Left colon (tissue), 2 donors: Measurements from ENCODE around the gene FZD2. TPM values are rescaled to one million over a fixed set of nuclear protein-coding genes. Genes with fewer than 3 reads are reported as not detected.
A peak's percentile ranks its signal among the peaks of the same experiment; 100 is the strongest.
"Not testable (repeated sequence)": the region's sequence is repeated elsewhere in the genome, so short reads cannot be mapped to it uniquely, and the experiment has no call there.

ENCODE experiments used
- ATAC-seq: fragments of 200-7000 bp; cut with Tn5 transposase; one replicate; pipeline ENCODE4 v1.9.1; 2020; ENCODE audit warnings: mild to moderate bottlenecking, moderate library complexity
- DNase-seq, 2 donors: peaks; one replicate each; pipeline ENCODE4 v3.0.0-alpha.2; 2020
- intact Hi-C, 2 donors: fragments of 100-400 bp; cut with DNase I in 1 of 2; cut with micrococcal nuclease in 1 of 2; formaldehyde crosslinking; loops; one replicate each; pipeline versions ENCODE4 v1.11.2 to v1.14.0; 2022; cut with DNase I, micrococcal nuclease
- long read RNA-seq: library from polyadenylated mRNA; unstranded; transcript quantifications from one replicate; pipeline ENCODE4 v2.0.0, GENCODE V29; 2021
- total RNA-seq, 2 donors: library from RNA; stranded (reverse); fragmentation: NEBNext Ultra II Directional; extraction: Animal tissue kit (Norgen Biotek cat#: 25700); gene quantifications; one replicate each; pipeline ENCODE4 v1.2.1, GENCODE V29; 2021
- donor health status: DM: no; HTN: no; CAD: no.
- donor health status: DM: yes; HTN: yes; CAD: no.

The FZD2 gene
- 1 to 10 TPM in 1 of 2 donors, under 1 TPM in 1; 0.31 to 1.6 TPM for total RNA-seq
- long read RNA-seq: 0 reads

- ATAC-seq (peak; percentile 70), DNase-seq (peak; percentile 69 to 85)
- intact Hi-C loops: no loop called here
Observed at GRCh38 chr17:44556832-44557606, at the start of gene FZD2. Gene FZD2 (plus strand): TSS chr17:44557484. CDS start chr17:44557689, 205 bp downstream.

- DNase-seq, intact Hi-C loops, ATAC-seq: not testable (repeated sequence)
Observed at GRCh38 chr17:44511241-44512134, 45.8 kb upstream of the FZD2 start.

DNA sequence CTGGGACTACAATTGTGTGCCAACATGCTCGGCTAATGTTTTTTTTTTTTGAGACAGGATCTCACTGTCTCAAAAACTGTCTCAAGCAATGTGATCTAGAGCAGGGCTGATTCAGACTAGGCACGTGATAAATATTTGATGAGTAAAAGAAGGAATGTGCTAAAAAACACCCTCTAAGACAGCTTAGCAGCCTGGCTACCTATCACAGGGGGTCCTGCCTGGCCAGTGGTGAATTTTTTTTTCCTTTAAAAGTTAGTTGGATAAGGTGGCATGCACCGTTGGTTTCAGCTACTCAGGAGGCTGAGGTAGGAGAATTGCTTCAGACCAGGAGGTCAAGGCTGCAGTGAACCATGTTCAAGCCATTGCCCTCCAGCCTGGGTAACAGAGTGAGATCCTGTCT lies 39.3 kb upstream of the FZD2 start:
- intact Hi-C loops: no loop called here
- no peak for DNase-seq
- ATAC-seq: no peak

DNA sequence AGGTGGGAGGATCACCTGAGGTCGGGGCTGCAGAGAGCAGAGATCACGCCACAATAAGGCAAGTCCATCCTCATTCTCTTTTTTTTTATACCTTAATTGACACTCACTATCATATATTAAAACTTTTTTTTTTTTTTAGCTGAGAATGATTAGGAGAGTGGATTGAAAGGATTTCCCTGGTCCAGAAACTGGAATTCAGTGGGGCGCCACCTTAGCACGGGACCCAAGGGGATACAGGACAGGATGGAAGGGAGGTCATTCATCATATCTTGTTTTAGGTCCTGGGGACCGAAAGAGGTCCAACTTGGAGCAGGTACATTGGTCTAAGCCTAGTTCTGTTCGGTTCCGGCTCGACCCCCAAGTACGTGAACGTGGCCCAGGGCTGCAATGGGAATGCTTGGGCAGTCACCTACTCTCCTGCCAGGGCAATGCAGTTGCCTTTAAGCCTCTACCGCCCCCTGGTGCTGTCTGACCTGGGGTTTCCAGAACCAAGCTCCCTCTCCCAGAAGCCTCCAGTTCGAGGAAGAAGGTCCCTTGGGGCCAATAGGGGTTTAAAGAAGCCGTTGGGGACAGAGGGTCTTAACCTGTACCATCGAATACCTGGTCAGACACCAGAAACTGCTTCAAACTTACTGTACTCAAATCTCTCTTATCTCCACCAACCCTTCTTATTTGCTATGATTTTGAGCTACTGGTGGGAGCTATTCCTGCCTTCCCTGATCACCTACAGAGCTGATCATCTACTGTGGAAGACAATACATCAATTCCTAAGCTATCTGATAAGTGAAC lies 34.2 kb upstream of the FZD2 start:
- intact Hi-C loops: no loop called here
- peak; percentile 46 to 83 for DNase-seq
- peak; percentile 85 for ATAC-seq

- intact Hi-C loops: no loop called here
- DNase-seq (no peak), ATAC-seq (no peak)
Observed at GRCh38 chr17:44523672-44523972, 33.7 kb upstream of the FZD2 start.

- ATAC-seq (no peak), DNase-seq (no peak)
- intact Hi-C loops: no loop called here
Observed at GRCh38 chr17:44527102-44527501, 30.2 kb upstream of the FZD2 start.

GRCh38 chr17:44527954-44528353 lies 29.3 kb upstream of the FZD2 start:
- DNase-seq (no peak), ATAC-seq (no peak)
- intact Hi-C loops: no loop called here

- intact Hi-C loops: loop anchor here in 1 of 2 donors (5.0 kb wide), 1 partner anchor 107 kb away; no protein-coding TSS in a partner anchor
- ATAC-seq (no peak), DNase-seq (no peak)
Observed at GRCh38 chr17:44529864-44530263, 27.4 kb upstream of the FZD2 start.

GRCh38 chr17:44530896-44531418 lies 26.3 kb upstream of the FZD2 start:
- DNase-seq: no peak
- no peak for ATAC-seq
- intact Hi-C loops: loop anchor here in 1 of 2 donors (5.0 kb wide), 1 partner anchor 106 kb away; no protein-coding TSS in a partner anchor

GRCh38 chr17:44533533-44534246 lies 23.6 kb upstream of the FZD2 start:
- ATAC-seq (peak; percentile 84), DNase-seq (peak; percentile 73 to 92)
- intact Hi-C loops: loop anchor here in 1 of 2 donors (5.0 kb wide), 1 partner anchor 104 kb away; no protein-coding TSS in a partner anchor

- ATAC-seq: no peak
- intact Hi-C loops: no loop called here
Observed at GRCh38 chr17:44536090-44536953, 21.0 kb upstream of the FZD2 start.

GRCh38 chr17:44537922-44538321 lies 19.4 kb upstream of the FZD2 start:
- ATAC-seq, intact Hi-C loops, DNase-seq: not testable (repeated sequence)

More at GRCh38 chr17:44536090-44536953, 21.0 kb upstream of the FZD2 start:
- no peak for DNase-seq

- intact Hi-C loops: no loop called here
- ATAC-seq: no peak
- DNase-seq: no peak
Observed at GRCh38 chr17:44539673-44540072, 17.6 kb upstream of the FZD2 start.

GRCh38 chr17:44540246-44541084 lies 16.8 kb upstream of the FZD2 start:
- intact Hi-C loops: no loop called here
- no peak for ATAC-seq
- no peak for DNase-seq

DNA sequence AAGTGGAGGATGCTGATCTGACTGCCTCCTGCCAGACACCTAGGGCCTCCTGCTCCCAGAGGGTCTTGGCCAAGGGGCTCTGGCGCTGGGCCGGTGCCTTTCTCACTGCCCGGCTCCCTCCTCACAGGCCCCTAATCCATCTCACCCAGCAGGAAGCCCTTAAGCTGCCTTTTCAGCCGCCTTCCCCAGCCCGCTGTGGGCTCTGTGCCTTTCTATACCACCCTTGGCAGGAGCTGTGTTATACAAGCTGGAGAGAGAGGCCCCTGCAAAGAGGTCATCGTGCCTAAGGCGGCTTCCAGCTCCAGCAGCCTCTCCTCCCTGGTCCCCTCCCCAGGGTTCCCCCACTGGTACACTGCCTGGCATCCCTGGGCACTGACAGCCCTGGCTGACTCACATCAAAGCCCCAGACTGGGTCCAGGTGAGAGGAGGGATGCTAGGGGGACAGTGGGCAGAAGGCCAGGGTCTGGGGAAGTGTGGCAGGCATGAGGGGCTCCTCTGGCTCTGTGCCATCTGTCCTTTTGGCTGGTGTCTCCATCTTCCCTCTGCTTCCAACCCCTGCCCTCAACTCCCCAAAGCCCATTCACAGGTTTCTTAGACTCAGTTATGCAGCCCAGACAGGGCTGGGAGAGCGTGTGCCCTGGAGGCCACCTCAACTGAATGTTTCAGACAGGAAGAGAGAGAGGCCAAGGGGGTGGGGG lies 15.3 kb upstream of the FZD2 start:
- intact Hi-C loops: no loop called here
- DNase-seq (no peak), ATAC-seq (no peak)
